NCI-H128 (cell line): ENCODE measurements around the gene NEK6.

Experiments used
- DNase-seq: peaks from one replicate; lab custom pipeline; 2025; ENCODE audit not compliant: unreplicated experiment; lab: John Stamatoyannopoulos, UW

NEK6 gene

DNA sequence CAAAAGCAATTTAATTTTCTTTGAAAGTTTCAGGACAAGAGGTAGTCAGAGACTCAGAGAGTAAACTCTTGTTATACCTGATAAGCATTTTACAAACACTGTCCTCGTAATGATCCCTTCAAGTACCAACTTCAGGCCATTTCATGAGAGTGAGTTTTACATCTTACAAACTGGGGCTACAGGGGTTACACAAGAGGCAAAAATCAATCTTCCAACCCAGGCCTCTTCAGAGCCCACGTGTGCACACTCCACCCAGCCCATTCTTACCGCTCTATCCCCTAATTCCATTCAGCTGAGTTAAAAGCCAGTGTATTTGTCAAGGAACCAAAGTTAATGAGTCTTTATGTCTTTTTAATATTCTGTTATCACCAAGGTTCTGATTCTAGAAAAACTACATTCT, 110.9 kb downstream of the NEK6 start:
- DNase-seq = no peak

DNA sequence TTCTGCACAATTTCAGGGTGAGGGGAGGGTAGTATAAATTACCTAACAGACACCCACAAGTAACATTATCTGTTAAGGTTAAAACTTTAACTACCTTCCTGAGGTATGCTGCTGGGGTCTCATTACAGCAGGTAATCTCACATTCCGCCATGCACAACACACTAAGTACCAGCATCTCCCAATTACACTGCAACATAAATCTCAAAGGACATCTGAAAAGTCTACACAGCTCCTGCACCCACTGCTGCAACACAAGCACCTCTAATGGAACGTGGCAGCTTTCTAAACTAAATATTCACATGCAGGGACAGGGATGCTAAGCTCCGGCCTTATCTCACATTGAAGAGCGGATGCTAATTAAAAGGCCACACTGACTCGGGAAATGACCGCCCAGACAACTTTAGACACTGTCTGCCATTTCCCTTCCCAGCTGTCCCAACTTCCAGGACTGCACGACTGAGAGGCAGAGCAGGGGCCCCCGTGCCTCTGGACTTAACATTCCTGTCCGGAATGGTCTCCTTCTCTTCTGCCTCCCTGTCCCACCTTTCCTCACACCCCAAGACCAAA, 111.6 kb downstream of the NEK6 start:
- no peak for DNase-seq

DNA sequence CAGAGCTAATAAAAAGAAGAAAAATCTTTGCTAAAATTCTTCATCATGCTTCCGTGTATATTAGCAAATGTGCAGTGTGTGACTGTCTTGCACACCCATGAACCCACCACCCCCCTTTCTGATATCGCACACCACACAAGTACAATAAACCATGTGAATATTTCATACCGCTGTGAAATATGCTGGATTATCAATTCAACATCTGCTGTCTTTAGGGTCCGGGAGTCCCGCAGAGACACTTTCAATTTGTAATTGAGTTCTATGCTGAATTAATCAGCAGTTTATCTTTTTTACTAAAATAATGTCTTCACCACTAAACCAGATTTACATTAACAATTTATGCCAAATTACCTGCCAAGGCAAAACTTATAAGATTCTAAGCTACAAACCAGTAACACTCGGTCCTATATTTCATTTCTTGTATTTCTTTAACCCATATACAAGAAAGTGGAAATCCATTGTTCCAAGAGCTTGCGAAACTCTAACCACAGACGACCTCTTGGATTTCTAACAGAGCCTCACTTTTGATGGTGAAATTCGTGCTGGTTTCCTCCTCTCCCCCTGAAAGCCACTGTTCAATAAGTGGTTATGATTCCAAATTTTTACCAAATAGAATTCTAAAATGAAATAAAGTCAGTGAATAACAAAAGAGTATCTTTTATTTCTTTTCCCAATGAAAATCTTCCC, 113.3 kb downstream of the NEK6 start:
- no peak for DNase-seq

DNA sequence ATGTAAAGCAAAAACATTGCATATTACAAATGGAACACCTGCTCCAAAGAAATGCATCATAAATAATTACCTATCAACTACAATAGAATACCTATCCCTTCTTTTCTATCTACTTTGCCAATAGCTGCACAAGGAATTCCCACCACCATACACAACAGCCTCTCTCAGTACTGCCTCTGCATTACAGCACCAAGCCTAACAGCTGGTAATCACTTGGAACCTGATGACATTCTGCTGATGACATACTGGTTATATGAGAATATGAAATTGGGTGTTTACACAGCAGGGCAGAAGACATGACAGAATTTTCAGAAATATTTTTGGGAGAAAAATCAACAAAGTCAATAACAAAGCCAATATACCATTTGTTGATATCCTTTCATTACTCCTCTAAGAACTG, 114.3 kb downstream of the NEK6 start:
- no peak for DNase-seq

DNA sequence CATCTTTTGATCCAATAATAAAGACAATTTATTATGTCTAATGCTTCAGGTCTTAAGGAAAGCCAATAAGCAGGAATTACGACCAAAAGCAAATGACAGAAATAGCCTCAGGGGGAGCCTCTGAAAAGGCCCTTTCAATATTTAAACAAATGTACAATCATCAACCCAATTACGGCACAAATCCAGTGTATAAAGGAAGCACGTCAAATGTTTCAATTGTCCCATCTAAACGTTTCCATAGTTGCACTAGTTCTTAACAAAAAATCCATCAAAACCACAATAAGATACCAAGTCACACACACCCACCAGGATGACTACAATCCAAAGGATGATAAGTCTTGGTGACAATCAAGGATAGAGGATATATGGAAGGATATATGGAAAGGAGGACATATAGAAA, 115.6 kb downstream of the NEK6 start:
- no peak for DNase-seq

DNA sequence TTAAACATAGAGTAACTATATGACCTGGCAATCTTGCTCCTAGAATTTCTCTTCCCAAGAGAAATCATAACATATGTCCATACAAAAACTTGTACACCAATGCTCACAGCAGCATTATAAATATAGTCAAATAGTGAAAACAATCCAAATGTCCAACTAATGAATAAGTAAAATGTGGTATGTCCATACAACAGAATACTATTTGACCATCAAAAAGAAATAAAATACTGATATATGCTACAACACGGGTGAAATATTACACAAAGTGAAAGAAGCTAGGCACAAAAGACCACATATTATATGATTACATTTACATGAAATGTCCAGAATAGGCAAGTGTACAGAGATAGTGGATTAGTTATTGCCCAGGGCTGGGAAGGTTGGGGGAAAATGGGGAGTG, 116.1 kb downstream of the NEK6 start:
- DNase-seq = no peak

DNA sequence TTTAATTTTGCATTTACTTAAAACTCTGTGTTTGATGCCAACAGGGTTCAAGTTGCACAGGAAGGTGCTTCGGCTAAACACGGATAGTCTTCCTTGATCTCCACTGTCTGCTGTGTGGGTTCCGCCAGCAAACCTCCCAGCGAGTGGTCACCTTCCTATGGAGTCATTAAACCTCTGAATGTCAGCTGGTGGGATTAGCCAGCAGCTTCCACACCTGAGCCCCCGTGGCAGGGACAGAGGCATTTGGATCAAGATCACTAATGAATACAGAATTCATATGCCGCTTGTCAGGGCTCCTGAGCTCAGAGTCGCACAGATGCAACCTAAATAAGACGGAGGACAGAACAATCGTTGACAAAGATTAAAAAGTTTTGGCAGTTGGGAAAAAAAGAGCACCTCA, 118.0 kb downstream of the NEK6 start:
- DNase-seq = no peak

DNA sequence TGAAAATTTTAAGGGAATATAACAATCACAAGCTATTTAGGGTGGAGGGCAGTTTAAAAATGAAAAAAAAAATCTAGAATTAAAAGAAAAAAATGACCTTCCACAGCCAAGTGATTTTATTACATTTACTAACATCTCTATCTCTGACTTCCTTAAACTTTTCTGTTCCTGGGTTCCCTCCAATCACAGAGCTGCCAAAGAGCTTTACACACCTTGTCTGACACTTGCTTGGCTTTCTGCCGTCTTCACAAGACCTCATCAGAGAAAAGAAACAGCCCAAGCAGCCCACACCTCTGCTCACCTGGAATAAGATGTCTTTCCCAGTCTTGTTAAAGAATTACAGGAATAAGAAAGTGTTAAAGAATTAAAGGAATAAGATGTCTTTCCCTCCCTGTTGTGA, 118.6 kb downstream of the NEK6 start:
- DNase-seq = no peak

DNA sequence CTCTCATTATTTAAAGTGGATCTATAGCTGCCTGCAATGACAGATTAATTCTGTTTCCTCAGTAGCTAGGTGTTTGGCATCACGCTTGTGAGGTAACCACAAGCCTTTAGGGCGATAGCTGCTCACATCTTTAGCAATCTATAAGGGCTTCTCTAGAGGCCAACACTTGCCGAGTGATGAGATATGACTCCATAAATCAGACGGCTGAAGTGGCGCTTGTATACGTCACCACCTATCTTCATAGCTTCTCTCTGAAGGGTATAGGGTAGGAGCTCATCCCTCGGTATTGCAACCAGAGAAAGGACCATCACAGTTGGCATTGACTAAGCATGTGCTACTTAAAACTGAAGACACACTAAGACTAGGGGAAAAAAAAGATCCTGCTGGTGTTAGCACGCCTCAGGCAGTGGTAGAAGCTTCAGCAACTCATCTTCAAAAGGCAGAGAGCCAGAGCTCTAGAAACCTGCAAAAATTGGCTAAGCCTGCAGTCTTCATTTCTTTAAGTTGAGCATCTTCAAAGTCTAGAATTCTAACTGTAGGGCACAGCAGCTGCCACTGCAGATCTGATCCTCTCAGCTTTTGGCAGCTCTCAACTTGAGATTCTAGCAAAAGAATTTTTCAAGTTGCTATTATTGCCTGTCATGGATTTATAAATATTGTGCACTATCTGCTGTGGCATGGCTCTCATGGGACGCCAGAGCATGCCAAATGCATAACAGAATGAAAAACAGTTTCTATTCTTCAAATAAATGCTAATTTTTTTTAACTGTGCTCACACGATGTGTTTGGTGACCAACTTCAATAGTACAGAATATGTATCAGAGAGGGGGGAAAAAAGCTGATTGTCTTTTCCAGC, 120.0 kb downstream of the NEK6 start:
- DNase-seq = no peak

DNA sequence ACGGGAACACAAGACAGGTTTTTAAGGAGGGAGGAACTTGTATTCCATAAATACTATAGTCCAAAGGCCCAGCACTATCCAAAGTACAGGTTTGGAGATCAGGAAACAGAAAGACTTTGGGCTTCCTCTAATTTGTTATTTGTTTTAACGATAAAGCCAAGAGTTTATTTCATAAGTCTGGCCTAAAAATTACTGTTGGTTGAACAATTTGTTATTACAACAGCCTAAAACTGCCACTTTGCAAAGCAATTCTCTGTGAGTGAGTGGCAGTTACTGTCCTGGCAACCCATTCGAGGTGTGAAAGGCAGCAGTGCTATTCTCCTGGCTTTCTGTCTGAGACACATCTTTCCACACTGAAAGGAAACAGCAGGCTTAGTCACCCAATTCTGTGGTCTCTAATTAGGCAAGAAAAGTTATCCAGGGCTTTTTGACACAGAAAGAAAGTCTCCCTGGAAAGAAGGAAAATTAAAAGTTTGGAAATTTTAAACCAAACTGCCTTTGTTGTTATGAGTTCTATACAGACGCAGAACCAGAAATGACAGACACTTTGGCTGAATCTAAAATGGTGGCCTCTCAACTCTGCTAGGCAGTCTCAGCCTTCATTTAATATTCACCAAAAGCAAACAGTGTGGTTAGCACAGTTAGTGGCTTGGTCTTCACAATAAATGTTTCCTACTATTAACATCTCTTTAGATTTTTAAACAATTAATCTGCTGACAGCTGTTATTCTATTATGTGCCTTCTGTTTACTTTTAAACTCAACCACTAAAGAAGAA, 123.6 kb downstream of the NEK6 start:
- DNase-seq = no peak

DNA sequence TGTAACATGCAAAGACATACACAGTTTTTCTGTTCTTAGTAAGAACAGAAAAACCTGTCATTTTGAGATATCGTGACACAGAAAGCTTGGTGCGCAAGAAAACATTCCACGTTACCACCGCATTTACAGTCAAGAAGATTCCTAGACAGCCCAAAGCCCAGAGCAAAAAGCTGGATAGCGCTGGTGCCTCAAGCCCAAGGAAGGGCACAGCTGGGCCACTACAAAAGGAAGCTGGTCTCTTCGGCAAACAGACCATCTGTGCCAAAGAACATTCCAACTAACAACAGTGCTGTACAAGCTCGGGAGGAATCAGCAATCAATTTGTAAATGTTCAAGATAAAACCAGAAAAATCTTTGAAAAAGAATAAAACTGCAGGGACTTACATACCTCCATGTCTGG, 126.5 kb downstream of the NEK6 start:
- no peak for DNase-seq

DNA sequence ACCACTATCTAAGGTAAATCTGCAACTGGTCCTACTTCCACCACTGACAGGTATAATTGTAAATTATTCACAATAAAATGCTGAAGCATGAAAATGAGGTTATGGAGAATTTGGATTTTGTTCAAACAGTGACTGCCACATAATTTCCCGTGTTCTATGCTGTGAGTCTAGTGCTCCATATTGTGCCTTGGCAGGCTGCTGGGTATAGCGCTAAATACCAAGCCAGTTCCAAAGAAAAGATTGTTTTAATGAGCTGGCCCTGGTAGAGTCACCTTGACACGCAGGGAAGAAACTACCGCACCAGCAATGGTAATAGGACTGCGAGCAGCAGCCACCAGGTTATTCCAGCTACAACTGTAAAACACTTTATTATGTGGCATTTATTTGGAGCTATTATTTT, 127.1 kb downstream of the NEK6 start:
- no peak for DNase-seq

DNA sequence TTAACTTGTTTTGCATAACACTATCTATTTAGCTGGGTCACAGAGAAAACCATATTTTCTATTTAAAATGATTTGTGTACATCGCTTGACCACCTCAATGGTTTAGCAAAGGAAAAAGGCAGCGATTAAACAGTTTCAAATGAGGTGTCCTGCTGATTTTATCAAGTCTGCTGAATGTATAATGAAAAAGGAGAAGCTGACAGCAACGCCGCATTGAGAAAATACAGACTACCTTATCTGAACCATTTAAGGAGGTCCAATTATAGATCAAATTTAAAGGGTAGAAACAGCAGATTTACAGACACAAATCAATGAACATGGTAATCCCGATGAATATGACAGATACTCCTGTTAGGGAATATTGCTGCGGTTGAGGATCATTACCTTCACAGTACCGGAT, 127.9 kb downstream of the NEK6 start:
- no peak for DNase-seq

DNA sequence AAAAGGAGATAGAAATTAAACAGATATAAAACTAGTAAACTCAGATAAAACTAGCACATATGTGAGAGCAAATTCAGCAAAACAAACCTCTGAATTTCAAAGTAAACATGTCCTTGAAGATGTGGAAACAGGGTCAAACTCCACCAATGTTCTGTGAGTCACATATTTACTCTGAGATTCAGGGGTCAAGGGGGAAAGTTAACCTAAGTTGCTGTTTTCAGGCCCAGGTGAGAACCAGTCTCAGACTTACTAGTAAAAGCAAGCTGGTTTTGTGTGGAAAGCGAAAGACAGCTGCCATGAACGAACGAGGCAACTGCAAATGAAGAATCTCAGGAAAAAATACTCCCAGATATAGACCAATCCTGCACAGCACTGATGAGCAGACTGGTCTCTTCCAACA, 128.5 kb downstream of the NEK6 start:
- DNase-seq = no peak

DNA sequence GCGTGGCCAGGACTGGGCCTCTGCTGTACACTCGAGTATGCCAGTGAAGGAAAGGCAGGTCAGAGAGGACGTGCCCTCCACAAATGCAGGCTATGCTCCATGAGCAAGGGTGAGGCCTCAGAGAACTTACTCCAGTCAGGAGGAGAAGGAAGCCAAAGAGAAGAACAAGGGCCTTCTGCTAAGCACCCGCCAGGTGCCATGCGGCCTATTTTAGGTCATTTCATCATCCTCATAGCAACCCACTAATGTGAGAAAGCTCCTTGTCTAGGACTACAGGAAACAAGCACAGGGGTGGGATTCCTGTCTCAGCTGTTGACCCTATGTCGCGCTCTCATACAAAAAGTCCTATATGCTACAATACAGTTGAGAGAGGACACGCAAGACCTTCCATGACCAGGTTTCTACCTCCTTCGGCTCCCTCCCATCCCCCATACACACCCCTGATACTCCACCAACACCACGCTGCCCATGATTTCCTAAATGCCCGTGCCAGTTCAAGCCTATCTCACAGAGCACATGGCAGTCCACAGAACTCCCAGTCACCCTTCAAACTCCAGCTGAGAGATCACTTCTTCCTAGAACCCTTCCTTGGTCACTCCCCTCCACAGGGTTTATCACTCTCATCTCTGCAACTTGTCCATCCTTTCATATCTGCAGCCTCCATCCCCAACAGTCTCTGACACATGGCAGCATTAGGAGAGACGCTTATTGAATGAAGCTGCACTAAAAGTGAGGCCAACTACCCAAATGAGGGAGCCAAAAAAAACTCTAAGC, 130.7 kb downstream of the NEK6 start:
- DNase-seq = no peak

DNA sequence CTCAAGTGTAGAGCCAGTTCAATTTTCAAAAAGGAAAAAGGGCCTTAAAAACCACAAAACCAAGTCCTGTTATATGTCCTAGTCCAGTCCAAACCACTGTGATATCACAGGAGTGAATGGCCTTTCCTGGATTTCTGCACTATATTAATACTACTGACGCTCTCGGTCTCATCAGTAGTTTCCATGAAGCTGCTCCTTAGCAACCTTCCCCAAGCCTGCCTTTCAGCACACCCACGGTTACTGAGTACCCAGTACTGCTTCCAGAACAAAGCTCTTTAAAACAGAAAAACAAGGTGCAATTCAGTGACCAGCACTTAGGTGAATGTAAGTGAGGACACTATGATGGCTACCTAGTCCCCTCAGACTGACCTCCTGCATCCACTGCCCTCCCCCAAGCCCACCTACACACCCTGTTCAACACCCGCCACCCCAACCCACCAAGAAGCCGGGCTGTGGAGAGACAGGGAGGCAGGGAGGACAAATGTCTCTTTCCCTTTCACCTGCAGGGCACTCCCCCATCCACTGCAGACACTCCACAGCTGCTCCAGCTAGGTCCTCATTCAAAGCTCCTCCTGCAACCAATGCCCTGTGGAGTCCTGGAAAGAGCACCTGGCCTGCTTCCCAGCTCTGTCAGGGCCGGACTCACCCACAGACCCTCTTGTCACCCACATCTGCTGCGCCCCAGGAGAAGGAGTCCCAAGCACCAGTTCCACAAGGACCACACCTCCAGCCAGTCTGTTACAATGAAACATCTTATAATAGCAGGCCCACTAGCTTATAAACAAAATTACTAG, 131.6 kb downstream of the NEK6 start:
- no peak for DNase-seq

DNA sequence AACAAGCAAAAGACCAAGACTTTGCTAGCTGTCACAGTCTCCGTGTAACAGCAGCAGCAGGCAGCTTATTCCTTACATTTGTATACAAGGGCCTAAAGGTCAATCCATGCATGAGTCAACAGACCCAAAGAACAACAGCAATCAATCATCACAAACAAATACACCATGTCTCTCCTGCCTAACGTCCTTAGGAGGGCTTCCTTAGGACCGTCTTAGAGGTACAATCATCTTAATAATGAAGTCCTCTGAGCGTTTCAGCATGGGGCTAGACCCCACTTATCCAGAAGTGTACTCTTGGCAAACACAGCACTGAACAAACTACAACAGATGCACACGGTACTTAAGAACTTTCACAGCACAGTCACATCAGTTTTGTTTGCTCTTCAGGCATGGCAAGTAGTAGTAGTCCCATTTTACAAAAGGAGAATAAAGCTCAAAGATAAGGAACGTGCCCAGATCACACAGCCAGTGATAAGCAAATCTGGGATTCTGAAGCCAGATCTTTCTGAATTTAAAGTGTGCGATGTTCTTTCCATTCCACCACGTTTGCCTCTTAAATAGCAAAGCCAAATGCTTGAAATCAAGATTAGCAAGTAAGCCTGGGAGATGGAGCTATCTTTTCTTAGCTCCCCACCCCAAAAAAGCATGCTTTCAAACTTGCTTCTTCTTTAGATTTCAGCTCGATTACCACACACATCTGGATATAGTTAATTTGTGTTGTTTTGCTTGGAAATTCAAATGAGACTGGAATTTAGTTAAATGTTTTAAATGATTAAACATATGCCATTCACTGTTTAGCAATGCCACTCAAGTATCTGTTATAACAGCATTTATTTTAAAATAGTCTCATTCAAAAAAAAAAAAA, 133.3 kb downstream of the NEK6 start:
- DNase-seq = no peak

DNA sequence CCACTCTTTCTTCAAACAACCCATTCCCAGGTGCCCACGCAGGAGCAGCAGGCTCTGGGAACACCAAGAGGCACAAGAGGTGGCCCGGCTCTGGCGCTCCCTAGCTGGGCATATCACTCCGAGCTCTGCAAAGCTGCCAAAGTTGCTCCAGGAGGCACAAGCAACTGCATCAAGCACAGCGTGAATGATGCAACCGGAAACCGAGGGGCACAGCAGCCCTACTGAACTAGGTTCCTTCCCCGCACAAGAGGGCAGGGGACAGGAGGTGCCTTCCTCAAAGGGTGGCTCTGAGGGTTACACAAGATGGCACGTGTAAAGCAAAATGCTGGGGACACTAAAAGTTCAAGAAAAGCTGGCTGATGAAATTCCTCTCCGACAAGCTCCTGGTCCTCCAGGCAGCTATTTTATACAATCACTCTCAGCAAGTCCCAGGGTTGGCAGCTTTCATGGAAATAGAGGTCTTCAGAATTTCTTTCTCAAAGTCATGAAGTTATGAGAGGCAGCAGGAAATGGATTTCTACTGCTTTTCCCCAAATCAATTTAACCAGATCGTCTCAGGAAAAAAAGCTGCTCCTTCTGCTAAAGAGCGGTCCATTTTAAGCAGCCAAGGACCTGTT, 134.6 kb downstream of the NEK6 start:
- DNase-seq = no peak
